NCI-H1105 treated with DMSO at 0.1 percent for 48 hours (cell line): ENCODE results near the gene TTC24.
A peak's percentile ranks its signal among the peaks of the same experiment; 100 is the strongest.

Experiments
- DNase-seq: peaks from one replicate; lab custom pipeline; 2025; lab: John Stamatoyannopoulos, UW

Gene TTC24

DNA sequence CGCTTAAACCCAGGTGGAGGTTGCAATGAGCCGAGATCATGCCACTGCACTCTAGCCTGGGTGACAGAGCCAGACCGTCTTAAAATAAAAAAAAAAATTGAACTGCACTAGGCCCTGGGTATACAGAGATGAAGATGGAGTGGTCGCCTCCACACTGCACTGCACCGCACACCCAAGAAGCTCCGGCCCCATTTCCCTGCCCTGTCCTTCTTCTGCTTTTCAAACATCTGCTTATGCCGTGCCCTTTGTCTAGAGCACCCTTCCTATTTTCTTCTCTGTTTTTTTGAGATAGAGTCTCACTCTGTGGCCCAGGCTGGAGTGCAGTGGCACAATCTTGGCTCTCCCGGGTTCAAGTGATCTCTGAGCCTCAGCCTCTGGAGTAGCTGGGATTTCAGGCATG, 24.6 kb upstream of the TTC24 start:
- DNase-seq = no peak

DNA sequence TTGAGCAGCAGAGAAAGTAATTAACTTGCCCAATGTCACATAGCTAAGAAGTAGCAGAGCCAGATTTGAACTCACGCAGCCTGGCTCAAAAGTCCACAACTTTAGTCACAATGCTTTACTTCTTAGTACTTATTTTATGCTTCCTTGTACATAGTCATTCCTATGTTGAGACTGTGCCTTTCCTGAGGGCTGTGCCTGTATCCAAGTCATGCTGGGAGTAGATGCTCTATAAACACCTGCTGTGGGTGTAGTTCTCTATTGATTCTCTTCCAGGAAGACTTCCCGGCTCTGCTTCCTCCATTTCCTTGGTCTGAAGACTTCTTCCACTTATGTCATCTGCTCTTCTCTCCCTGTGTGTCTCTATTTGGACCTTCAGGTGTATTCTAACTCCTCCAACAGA, 23.8 kb upstream of the TTC24 start:
- no peak for DNase-seq

DNA sequence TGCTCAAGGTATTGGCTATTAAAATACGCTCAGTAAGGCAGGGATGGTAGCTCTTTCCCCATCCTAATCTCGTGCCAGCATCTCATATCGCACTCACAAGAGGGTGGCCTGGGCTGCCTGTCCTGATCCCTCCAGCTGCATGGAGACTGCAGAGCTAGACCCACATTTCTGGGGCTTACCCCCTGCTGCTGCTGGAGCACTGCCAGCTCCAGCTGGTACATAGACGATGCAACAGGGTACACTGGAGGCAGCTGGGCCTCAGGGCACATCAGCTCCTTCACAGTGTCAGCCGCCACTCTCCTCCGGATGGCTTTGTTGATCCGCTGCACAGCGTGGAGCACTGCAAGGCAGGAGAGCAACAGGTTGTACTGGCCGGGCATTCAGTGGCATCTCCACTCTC, 23.2 kb upstream of the TTC24 start:
- DNase-seq = no peak

DNA sequence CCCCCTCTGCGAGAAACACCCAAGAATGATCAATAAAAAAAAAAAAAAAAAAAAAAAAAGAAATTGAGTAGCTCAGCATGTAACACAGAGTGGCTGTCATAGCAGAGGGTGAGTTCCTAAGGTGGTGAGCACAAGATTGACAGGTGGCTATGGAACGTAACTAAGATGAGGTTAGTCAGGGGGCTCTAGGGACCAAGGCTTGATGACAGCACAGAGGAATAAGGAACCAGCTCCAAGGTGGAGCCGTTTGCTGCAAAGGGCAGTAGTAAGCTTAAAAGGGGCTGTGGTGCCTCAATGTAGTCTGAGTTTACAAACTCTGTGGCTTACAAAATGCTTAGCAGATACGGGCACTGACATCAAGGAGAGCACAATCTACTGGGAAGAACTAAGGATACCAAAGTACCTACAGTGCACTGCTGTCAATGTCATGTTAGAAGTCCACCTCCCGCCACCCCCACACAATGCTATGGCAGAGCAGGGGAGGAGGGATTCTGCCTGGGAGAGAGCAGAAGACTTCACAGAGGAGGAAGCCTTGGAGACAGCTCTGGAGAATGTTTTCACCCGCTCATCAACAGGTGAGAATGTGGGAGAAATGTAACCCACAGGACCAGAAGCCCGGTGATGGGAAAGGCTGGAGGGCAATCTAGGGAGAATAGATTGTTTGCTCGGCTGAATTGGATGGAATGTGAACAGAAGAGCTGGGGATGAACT, 20.3 kb upstream of the TTC24 start:
- DNase-seq = no peak

DNA sequence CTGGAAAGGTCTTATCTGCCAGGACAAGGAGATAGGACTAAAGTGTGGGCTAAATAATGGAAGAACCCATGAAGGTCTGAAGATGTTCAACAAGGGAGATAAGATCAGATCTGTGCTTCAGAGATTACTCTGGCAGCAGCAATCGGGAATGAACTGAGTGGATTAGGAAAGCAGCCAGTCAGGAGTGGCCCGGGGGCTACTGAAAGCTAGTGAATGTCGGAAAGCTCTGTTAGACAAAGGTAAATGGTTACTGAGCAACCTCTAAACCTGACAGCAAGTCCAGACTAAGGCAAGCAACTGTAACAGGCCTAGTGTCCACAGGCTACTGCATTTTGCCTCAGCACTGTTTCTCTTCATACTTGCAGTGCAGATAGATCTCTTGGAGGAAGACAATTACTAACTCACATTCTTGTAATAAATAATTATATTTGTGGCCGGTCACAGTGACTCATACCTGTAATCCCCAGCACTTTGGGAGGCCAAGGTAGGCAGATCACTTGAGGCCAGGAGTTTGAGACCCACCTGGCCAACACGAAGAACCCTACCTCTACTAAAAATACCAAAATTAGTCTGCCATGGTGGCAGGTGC, 19.6 kb upstream of the TTC24 start:
- no peak for DNase-seq

DNA sequence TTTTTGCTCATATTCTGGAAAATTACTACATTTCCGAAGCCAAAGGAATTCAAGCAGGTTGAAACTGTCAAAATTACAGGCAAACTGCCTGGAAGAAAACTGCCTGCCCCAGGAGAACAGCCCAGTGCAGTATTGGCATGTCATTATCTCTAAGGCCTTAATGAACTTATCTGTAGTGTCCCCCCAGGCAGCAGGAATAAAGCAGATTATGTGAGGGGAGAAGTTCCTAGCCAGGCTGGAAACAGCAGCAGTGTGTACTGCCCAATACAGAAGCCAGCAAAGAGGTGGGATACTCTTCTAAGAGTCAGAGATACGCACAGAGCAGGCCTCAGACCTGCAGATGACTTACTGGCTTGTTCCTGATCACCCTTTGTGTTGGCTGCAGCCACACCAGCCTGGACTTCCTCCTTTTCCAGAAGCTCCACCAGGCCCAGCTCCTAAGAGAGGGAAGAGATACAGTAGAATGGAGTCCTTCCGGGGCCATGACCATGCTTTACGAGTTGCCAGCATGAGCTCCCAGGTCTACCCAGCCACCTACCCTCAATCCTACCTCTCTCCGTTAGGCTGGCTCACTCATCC, 18.8 kb upstream of the TTC24 start:
- DNase-seq = no peak

DNA sequence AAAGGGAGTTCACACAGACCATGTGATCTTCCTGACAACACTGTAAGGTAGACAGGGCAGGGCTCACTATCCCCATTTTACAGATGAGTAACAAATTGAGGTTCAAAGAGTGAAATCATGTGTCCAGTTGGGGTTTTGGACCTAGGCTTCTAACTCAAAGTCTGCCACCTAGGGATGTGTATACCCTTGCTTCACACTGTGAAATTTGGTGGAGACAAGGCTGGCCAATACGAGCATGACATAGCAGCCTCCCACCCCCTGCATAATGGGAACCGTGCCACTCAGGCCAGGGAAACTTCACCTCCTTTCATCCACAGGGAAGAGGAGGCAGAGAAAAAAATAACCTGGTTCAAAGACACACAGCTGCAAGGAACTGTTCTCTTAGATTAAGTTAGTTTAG, 14.0 kb upstream of the TTC24 start:
- DNase-seq = no peak

DNA sequence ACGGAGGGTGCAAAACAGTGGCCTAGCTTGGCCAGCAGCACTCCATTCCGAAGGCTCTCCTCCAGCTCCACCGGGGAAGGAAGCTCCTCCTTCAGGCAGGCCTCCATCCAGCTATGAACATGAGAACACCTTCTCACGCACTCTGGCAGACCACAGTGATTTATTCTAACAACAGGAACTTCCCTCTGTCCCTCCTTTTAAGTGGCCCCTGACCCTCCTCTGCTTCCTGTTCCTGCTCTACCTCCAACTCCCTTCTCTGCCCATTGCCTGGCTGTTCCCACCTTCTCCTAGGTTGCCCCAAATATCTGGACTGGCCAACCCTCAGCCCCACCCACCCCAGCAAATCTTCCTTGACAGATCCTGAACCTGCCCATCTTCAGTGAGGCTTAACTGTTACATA, 13.1 kb upstream of the TTC24 start:
- DNase-seq = no peak

DNA sequence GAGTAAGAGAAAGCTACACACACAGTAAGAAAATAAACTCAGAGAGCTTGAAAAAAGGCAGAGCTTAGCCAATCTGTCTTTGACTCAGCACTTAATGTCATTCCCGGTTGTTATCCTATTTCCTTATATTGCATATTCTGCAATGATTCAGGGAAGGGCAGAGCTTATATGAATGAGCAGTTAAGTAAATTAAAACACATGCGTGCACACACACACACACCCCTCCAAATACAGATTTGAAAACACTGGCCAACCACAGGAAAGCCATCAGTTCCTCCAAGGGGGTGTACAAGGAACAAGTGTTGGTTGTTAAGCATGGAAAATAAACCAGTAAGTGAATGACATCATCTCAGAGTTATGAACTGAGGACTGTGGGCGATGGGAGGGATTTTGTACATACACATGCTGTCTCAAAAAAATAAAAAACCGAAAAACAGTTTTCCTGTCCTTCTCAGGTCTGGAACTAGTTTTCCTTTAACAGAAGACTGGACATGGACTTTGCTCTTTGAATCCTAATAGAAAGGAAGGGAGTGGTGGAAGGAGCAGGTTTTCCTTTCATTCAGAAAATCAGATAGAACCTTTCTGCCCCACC, 8.2 kb upstream of the TTC24 start:
- no peak for DNase-seq

DNA sequence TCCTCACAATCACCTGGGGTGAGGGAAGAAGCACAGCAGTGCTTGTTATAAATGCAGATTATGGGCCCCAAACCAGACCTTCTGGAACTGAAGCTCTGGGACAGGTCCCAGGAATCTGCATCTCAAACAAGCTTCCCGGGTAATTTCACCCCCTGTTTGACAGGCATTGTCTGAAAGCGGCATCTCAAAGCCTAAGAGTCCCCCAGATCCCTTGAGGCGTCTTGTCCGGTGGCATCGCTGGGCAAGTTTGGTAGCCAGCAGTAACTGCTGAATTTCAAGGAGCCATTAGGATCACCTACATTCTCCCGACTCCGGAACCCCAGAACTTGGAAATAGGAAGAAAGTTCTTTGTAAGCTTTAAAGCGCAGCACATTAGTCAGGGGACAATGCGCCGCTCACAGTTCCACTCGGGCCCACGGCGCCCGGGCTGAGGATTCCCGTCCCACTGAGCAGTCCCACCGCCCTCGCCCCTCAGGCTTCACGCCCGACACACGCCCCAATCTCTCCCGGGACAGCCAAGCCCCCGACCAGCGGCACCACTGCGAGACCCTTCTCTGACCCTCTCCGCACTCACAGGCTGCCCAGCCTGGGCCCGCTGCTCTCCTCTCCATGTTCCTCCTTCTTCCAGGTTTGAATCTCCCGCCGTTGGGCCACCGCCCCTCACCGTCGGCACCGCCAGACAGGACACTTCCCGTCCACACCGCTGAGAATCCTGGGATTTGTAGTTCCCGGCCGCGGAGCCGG, 7.4 kb upstream of the TTC24 start, which contains the start of gene IQGAP3:
TSS of gene IQGAP3 (minus strand) at position 647 of the 744 bp plus-strand sequence. CDS start at position 611, 36 bp downstream.
- DNase-seq = peak; percentile 75

DNA sequence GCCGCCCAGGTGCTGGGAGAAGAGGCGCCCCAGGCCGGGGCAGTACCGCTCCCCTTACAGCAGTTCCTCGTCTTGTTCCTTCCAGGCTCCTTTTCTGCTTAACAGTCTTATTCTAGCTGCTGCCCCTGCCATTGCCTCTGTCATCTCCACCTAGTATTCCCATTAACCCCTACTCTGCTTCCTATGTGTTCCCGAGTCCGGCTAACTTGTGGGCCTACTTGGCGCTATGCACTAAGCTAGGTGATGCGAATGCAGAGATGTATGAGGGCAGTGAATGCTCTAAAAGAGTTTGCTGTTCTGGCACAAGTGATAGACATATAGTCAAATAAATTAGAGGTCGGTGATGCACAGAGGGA, 6.9 kb upstream of the TTC24 start:
- DNase-seq = no peak

DNA sequence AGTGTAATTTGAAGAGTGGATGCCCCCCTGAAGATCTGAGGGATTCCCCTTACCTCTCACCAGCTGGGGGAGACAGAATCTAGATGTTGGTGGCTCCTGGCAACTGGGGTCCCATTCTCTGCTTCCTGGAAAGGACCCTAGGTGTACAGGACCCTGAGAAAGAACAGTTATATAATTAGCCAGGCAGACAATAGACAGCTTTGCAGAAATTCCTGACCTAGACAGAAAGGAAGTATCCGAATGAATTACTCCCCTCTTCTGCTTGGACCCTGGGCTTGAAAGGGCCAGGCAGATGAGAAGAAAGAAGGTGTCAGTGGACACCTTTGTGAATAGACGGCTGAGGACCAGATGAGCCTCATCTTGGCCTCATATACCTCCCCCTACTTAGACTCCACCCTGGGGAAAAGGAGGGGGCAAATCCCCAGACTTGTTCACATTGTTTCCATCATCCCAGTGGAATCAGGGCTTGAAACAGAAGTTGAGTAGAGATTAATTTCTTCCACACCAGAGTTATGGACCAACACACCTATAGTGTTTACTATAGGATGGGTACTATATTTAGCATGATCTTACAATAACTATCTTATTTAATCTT, 5.4 kb upstream of the TTC24 start:
- no peak for DNase-seq

DNA sequence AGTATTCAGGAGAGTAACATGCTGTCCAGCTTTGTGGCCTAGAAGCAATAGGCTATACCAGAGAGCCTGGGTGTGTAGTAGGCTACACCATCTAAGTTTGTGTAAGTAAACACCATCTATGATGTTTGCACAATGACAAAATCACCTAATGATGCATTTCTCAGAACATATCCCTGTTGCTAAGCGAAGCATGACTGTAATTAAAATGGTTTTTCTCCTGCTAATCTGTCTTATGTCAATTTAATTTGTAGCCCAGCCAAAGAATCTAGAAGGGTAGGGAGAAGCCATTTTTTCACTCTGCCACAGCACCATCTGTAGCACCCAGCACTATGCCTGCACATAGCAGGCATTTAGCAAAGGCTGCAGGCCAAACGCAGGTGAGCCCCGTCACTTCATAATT, 2.0 kb upstream of the TTC24 start:
- no peak for DNase-seq

DNA sequence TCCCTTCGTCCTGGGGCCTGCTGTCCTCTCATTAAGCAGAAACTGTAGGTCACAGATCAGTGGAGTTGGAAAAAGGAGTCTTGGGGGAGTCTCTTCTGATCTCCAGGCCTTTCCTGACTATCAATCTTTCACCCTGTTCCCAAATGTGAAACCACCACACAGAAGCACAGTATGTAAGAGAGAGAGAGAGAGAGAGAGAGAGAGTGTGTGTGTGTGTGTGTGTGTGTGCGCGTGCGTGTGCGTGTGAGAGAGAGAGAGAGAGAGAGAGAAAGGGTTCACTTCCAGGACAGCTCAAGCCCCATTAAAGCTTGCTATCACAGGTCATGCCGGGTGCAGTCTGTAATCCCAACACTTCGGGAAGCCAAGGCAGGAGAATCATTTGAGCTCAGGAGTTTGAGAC, 1.5 kb upstream of the TTC24 start:
- no peak for DNase-seq

DNA sequence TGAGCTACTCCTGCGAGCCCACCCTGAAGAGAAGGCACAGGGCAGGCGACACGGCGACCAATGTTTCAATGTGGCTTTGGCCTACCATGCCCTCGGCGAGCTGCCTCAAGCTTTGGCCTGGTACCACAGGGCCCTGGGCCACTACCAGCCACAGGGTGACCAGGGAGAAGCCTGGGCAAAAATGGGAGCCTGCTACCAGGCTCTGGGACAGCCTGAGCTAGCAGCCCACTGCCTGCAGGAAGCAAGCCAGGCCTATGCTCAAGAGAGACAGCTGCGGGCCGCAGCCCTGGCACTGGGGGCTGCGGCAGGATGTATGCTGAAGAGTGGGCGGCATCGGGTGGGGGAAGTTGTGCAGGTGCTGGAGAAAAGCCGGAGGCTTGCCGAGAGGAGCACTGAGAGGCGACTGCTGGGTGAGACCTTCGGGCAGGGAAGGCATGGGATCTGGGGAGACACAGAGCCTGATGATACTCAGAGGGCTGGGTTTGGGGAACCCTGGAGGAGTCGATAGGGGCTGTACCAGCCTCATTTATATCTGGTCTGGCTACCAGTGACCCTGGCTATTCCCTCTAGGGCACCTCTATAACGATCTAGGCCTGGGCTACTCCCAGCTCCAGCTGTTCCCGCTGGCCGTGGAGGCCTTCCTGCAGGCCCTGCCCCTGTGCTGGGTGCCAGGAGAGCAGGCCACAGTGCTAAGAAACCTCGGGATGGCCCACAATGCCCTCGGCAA, 2.3 kb downstream of the TTC24 start:
- DNase-seq = no peak

DNA sequence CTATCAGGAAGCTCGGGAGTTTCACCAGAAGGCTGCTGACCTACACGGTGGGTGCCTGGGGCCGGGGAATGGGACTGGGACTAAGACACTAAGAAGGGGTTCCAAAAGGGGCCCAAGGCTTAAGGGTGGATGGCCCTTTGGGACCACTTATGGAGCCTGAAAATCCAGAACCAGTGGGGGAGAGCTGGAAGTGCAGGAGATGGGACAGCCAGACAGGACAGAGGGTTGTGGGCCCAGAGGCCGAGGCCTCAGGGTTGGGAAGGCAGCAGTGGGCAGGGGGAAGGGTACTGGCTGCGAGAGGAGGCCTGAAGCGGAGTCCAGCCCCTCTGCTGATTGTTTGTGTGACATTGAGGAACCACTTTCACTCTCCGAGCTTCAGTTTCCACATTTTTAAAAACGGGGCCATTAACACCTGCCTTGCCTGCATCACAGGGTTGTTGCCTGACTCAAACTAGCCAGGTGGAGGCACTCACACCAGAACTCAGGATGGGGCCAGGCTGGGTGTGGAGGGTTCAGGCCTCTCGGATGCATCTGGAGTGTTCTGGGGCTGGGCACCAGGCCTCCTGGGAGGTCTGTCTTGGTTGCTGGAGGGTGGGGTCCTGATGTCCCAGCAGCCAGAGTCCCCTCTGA, 3.0 kb downstream of the TTC24 start:
- no peak for DNase-seq

DNA sequence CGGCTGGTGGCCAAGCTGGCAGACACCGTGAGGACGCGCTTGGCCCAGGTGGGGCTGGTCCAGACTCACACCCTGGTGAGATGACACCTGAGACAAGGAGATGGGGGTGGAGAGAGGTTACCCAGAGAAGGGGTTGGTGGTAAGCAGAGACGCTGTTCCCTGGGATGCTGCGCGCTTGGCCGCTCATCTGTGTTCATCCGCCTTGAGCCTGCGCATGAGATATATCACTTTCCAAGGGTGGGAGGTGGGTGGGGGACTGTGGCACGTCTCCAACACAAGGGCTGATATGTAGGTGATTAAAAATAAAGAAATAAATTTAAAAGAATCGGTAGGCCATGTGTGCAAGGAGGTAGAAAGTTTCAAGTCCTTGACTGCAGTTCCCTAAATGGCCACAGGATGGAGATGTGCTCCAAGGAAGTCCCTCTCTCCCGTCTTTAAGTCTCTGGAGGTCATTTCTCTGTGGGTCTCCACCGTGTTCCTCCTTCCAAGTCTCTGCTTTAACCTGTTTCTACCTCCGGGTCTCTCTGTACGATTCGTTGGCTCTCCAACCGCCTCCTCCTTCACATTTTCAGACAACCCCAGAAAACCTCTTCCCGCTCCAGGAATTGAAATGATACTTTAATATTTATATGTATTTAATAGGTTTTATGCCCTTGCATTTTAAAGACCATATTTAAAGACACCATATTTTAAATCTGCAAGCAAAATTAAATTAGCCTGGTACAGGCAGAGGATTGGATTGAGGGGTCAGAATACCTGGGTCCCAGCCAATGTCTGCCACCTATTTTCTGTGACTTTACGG, 4.5 kb downstream of the TTC24 start:
- peak; percentile 69 for DNase-seq

DNA sequence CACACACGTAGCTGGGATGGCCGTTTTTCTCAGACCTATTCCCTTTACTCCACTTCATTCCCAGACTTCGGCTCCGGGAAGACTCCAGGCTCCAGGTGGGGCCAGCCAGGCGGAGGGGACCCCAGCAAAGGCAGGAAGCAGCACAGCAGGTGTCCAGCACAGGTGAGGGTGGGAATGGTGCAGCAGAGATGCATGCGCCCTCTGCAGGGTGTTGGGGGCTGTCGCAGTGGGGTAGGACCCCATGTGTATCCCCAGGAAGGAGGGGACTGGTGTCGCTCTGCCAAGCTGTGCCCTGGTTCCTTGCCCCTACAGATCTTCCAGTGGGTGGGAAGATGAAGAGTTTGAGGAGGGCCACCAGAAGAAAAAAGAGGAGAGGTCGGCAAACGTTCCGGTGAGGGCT, 5.3 kb downstream of the TTC24 start:
- peak; percentile 17 for DNase-seq

DNA sequence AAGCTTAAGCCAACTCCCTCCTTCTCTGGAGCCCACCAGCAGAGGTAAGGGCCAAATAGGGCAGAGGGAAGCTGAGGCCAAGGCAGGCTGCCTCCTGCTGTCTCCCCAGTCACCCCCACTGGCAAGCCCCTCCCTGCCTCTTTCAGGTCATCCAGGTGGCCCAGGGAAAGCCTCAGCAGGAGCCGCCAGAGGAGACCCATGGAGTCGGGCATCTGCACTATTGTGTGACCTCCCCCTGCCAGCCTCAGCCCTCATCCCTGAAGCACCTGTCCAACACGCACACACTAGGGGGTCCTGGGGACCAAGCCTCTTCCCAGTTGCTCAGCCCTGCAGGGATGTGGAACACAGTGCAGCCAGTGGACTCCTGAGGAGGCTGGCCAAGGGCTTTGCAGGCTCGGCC, 6.8 kb downstream of the TTC24 start:
- no peak for DNase-seq

DNA sequence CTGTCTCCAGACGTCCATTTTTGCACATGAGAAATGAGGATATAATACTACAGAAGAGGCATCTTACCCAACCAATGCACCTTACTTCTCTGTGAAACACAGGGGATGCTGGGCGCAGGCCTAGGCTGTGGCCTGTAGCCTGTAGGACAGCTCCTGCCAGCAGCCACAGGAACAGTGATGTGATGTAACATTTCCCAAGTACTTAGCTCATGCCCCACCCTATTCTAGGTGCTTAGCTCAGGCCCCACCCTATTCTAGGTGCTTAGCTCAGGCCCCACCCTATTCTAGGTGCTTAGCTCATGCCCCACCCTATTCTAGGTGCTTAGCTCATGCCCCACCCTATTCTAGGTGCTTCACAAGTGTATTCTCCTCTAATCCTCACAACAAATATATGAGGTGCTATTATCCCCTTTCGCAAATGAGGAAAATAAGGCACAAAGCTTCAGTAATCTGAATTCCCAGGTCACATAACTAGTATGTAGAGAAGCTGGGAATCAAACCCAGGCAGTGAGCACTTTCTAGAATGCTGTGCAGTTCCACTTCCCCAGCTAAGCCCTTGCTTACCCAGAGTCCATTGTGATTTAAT, 7.5 kb downstream of the TTC24 start:
- DNase-seq = no peak
